DMS79 (cell line): ENCODE measurements around the gene CD68.
"Not testable (repeated sequence)": the region's sequence is repeated elsewhere in the genome, so short reads cannot be mapped to it uniquely, and the experiment has no call there.

ENCODE experiments used
- DNase-seq: peaks from one replicate; lab custom pipeline; 2025; lab: John Stamatoyannopoulos, UW

Gene CD68

DNA sequence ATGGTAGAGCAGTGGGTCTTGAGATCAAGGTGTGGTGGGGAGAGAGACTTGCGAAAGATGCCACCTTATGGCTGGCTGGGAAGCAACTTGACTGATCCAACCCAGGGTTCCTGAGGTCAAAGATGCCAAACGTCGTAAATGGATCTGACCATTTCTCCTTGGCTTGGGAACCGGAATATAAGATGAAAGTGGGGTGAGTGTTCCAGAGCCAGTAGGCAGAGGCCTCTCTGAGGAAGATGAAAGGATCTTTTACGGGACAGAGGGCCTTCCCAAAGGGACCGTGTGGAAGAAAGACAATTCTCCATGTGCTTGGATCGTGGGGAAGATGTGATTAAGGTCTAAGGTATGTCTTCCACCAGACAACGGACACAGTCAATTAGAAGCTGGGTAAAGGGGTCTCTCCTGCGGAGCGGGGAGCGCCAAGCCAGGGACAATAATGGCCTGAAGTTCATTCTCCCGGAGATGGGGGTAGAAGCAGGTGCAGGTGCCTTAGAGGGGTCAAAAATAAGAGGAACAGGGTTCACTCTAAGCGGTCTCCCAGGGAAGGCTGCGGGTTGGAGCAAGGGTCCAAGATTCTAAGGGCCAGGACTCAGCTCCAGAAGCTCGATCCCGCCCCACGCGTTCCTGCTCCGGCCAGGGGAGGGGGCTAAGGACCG lies 34.5 kb downstream of the CD68 start:
- no peak for DNase-seq

DNA sequence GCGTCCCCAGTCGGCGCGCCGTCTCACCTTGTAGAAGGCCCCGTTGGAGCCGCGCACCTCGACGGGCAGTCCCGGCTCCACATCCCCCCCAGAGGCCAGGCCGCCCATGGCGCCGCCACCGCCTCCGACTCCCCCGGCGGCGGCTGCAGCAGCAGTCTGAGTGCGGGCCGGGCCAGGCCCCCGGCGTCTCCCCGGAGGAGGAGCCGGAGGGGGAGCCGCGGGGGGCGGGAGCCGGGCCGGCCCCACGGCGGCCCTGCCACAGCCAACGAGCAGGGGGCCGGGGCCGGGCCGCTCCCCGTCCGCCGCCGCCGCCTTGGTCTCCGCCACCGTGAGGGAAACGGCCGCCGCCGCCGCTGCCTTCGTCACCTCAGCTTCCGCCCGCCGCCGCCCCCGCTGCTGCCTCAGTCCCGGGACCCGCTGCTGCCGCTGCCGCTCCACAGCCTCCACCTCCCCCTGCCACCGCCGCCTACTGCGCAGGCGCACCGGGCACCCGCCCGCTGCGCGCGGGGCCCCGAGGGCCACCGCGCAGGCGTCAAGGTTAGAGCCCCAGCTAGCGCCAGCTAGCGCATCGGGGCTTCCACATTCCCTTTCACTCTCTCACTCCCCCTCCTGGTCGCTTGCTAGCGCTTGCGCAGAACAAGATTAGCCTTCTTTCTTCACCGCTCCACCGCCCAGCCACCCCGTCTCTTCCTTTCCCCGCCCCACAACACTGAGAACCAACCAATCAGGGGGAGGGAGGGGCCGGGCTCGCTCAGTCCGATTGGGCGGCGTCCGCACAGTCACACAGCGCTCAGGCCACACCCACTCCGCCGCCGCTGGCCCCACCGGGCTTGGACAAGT lies 35.2 kb downstream of the CD68 start, which contains the start of gene FXR2:
TSS of gene FXR2 (minus strand) at position 473 of the 840 bp plus-strand sequence. CDS start at position 108, 365 bp downstream.
- peak; percentile 99 for DNase-seq

DNA sequence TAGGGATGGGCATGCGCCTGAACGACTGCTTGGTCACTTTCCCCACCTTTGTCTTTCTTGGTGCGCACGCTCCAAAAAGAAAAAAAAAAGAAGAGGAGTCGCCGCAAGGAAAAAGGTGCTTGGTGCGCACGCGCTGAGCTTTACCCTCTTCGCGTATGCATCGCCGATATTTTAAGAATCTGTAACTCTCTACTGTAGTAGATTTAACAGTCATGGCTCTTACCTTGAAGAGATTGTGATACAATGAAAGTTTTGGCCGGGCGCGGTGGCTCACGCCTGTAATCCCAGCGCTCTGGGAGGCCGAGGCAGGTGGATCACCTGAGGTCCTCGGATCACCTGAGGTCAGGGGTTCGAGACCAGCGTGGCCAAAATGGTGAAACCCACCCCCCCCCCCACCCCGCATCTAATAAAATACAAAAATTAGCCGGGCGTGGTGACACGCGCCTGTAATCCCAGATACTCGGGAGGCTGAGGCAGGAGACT lies 35.9 kb downstream of the CD68 start:
- no peak for DNase-seq

DNA sequence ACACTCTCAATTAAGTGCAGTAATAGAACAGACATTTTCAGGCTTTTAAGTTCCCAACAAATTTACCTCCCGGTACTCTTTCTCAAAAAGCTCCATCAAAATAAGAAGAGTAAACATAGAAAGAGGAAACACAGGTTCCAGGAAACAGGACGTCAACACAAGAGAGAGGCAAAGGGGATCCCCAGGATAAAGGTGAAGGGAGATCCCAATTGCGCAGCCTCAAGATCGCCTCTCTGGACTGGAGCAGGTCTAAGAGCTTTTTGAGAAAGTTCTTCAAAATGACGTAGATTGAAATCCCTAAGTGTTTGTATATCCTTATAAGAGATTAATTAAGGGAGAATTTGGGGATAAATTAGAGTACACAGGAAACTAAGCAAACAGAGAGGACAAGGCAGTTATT lies 39.2 kb downstream of the CD68 start:
- DNase-seq = no peak

DNA sequence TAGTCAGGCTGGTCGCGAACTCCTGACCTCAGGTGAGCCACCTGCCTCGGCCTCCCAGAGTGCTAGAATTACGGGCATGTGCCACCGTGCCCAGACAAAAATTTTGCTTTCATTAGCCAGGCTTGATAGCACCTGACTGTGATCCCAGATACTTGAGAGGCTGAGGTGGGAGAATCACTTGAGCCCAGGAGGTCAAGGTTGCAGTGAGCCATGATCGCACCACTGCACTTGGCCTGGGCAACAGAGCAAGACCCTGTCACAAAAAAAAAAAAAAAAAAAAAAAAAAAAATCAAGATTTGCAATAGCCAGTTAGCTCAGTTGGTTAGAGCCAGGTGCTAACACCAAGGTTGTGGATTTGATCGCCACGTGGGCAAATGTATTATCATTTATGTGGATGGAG lies 41.4 kb downstream of the CD68 start:
- no peak for DNase-seq

DNA sequence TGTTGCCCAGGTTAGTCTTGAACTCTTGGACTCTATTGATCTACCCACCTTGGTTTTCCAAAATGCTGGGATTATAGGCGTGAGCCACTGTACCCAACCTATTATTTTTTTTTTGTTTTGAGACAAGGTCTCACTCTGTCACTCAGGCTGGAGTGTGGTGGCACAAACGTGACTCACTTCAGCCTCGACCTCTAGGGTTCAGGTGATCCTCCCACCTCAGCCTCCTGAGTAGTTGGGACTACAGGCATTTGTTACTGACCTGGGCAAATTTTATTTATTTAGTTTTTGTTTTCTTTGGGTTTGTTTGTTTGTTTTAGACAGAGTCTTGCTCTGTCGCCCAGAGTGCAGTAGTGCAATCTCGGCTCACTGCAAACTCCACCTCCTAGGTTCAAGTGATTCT lies 44.2 kb downstream of the CD68 start:
- no peak for DNase-seq

DNA sequence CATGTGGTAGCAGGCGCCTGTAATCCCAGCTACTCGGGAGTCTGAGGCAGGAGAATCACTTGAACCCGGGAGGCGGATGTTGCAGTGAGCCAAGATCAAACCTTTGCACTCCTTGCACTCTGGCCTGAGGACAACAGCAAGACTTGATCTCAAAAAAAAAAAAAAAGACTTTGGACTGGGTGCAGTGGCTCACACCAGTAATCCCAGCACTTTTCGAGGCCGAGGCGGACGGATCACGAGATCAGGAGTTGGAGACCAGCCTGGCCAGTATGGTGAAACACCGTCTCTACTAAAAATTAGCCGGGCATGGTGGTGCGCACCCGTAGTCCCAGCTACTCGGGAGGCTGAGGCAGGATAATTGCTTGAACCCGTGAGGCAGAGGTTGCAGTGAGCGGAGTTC lies 46.3 kb downstream of the CD68 start:
- not testable (repeated sequence) for DNase-seq

DNA sequence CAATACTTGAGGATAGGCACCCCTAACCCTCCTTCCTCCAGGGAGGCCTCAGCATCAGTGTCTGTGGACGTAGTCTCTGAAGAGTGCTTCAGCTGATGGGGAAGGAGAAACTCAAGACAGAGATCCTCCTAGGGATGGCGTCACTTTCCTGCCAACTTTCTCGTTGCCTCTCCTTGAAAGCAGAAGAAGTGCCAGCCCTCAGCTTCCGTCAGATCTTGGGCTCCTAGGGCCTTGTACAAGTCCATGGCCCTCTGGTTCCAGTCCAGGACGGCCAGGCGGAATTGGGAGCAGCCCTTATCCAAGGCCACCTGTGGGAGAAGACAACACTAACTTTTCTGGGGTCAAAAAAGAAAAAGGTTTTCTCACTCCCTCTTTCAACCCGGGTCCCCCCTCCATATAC lies 46.9 kb downstream of the CD68 start:
- no peak for DNase-seq

DNA sequence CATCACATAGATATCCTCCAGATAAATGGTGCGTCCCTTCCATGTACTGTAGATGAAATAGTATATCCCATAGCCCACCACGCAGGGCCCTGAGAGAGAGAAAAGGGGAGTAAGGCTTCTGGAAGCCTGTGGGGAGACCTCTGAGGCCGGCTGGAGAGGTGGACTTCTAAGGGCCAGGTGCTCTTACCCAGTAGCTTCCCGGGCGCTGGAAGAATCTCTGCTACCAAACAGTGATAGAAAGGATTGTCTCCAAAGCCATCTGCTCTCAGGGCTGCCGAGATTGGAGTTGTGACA lies 47.5 kb downstream of the CD68 start:
- no peak for DNase-seq

DNA sequence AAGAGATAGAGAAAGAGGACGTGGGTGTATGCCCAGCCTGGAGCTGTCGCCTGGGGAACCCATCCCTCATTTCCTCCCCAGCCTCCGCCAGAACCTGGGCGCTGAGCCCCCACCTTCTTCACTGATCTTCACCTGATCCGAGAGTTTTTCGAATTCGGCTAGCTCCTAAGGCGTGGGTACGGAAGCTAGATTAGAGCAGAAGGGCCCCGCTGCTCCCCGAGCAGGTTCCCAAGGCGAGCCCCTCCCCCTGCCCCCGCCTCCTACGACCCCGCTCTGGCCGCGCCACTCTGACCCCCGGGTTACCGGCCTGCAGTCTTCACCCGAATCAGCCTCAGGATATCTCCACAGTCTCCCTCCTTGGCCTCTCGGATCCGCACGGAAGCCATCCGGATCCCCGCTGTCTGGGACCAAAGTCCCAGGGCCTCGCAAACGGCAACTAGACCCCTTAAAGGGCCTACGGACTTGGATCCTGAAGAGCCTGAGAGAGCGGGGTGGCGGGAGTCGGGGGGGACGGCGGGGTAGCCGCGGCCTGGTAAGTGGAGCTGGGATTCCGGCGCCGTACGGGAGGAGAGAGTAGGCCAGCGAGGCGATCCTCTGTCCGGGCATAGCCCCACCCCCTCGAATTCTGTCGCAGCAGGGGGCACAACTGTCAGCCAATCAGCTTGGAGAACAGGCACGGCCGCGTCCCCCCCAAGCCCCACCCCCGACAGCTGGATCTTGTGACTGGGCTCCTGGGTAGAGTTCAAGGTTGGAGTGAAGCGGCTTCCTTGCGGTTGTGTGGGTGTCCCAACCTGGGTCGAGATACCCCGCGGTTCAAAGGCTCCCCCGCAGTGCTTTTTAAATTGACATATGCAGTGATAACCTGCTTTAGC lies 48.0 kb downstream of the CD68 start, which contains the start of gene SAT2:
TSS of gene SAT2 (minus strand) at position 572 of the 872 bp plus-strand sequence. CDS start at position 386, 186 bp downstream.
- peak; percentile 79 for DNase-seq

DNA sequence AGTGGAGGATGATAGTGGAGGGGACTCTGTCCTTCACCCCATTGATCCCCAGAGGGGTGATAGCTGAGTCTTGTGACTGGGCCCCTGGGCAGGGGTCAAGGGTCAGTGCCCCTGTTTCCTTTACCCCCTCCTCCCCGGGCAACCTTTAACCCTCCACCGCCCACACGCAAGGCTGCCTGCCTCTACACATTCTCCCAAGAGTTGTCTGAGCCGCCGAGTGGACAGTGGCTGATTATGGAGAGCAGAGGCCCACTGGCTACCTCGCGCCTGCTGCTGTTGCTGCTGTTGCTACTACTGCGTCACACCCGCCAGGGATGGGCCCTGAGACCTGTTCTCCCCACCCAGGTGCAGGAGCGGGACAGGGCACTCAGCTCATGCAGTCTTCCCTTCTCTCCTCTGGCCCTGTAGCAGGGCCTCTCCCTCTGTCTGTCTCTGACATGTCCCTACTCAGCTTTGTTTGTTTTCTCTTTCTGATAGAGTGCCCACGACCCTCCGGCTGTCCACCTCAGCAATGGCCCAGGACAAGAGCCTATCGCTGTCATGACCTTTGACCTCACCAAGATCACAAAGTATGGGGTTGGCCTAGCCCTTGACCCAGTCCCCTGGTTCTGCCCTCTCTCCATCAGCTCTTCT lies 50.6 kb downstream of the CD68 start, which contains the start of gene SHBG:
TSS of gene SHBG (plus strand) at position 197 of the 633 bp plus-strand sequence. CDS start at position 235, 38 bp downstream.
- DNase-seq = no peak
